ENCODE measurements around the gene C21orf58.
A peak's percentile ranks its signal among the peaks of the same experiment; 100 is the strongest.

C21orf58 gene

DNA sequence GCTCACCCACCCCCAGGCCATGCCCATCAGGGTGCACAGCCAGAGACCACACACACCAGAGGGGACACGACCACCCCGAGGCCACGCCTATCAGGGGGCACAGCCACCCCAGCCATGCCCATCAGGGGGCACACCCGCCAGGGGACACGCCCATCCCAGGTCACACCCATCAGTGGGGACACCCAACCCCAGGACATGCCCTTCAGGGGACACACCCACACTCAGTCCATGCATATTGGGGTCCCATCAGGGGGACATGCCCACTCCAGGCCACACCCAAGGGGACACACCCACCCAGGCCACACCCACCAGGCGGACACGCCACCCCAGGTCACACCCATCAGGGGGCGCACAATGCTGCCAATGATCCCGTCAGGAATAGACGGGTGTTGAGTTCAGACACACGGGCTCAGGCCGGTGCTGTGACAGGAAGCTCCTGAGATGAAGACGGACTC, 59.0 kb downstream of the C21orf58 start:
- DNase-seq (ENCODE audit: low read depth in 1 of 2, low spot score in 1 of 2): no peak

DNA sequence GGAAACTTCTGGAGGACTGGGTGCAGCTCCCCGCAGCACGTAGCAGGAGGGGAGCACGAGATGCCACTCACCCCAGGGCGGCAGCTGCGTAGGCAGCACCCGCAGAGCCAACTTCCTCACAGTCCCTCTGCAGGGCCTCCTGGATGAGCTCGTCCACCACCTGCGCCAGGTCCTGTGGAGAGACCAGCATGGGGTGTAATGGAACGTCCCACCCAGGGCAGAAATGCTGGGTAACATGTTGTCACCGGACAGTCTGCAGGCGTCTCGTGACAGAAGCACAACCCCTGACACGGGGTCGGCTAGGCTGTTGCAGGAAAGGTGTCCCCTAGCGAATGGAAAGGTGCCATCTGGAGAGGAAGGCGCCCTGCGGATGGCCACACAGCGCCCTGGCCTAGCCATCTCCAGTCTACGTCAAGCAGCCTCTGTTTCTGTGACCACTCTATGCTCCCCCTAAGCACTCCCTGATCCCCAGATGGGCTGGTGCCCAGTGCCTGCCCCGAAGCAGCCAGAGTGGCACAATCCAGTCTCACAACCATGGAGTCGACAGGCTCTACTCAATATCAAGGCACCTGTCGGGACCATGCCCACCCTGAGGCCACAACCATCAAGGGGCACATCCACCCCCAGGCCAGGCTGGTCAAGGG, 59.5 kb downstream of the C21orf58 start:
- DNase-seq (ENCODE audit: low read depth in 1 of 2, low spot score in 1 of 2): no peak

DNA sequence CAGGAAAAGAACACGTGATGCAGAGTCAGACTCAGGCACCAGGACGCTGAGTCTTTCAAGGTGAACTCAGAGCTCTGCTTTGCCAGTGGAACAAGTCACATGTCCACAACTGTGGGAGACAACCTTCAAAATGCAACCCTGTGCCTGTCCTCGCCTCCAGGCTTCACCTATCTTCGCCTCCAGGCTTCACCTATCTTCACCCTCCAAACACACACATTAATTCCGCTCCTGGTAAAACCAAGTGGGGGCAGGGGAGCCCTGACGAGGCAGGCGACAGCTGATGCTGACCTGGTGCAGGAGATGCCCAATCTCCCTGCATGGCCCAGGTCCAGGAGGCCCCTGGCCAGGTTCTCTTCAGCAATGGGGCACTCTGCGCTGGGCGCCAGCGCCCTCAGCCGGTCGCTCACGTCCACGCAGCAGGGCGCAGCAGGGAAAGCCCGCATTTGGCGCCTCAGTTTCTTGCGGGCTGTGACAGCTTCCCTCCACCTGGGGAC, 67.1 kb downstream of the C21orf58 start:
- DNase-seq (ENCODE audit: low read depth in 1 of 2, low spot score in 1 of 2): no peak

DNA sequence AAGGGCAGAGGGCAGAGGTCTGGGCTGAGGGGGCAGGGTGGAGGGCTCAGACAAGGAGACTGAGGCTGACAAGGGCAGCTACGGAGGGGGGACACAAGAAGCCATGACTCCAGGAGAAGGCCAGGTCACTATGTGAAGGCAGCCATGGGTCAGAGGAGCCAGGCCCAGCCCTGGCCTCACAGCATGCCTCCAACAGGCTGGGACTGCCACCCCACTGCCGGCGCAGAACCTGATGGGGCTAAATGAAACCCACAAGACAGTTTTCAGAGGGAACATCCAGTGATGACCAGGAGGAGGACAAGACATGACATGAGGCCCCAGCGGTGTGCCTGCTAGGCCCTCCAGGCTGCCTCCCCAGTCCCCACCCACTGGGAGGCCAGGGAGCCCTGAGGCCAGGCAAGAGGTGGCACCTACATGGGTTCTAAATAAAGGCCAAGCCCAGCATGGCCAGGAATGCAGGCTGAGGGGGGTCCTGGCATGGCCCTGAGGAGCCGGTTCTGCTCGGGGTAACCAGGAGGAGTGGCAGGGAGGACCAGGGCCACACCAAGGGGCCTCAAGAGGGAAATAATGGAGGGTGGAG, 67.8 kb downstream of the C21orf58 start:
- DNase-seq (ENCODE audit: low read depth in 1 of 2, low spot score in 1 of 2): no peak

DNA sequence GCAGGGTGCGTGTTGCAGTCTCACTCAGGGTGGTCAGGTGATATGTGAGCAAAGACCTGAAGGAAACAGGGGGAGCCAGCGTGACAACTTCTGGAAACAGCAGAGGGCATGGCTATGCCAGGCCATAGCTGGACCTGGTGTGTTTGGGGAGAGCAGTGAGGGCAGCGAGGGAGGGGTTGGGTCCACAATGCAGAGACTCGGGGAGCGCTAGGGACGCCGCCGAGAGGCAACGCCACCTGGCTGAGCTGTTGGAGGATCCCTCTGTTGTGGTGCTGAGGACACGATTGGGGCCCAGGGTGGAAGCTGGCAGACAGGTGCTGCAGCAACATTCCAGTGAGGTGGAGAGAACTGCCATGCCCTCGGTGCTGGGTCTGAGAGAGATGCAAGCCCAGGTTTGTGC, 68.5 kb downstream of the C21orf58 start:
- no peak for DNase-seq (ENCODE audit: low read depth in 1 of 2, low spot score in 1 of 2)

DNA sequence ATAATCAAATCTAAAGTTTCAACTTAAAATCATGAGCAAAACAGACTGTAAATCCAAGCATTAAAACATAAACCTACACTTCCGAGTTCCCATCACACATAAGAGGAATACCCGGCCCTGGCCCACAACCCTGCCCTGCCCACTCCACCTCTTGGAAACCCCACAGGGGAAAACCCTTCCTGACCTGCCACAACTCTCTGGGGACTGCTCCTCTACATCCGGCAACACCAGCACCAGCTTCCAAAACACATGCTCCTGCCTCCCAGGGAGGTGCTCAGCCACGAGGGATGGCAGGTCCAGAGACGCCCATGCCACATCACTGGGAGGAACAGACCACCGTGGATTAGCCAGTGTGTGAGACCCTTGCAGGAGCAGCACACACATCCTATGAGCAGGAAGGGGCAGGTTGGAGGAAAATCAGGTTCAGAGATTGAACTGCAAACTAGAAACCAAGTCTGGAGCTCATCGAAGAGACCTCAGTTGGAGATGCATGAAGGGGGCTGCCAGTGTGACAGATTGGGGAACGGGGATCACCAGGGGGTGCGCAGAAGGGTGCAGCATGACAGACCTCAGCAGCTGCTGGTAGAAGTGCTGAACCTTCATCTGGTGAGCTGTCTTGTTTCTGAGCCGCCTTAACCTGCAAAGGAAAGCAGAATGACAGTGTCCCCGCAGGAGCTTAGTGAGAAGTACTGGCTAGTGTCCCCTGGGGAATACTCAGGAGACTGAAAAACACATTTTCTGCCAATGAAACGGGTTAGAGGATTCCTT, 69.3 kb downstream of the C21orf58 start:
- DNase-seq (ENCODE audit: low read depth in 1 of 2, low spot score in 1 of 2): no peak

DNA sequence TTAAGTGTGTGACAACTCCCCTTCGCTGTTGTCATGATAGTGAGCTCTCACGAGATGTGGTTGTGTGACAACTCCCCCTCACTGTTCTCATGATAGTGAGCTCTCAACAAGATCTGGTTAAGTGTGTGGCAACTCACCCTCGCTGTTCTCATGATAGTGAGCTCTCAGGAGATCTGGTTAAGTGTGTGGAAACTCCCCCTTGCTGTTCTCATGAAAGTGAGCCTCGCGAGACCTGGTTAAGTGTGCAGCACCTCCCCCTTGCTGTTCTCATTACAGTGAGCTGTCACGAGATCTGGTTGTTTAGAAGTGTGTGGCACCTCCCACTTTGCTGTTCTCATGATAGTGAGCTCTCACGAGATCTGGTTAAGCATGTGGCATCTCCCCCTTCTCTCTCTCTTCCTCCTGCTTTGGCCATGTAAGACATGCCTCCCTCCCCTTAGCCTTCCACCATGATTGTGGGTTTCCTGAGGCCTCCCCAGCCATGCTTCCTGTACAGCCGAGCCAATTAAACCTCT, 70.0 kb downstream of the C21orf58 start:
- peak in 1 of 2 donors; percentile 41 for DNase-seq (ENCODE audit: low read depth in 1 of 2, low spot score in 1 of 2)

DNA sequence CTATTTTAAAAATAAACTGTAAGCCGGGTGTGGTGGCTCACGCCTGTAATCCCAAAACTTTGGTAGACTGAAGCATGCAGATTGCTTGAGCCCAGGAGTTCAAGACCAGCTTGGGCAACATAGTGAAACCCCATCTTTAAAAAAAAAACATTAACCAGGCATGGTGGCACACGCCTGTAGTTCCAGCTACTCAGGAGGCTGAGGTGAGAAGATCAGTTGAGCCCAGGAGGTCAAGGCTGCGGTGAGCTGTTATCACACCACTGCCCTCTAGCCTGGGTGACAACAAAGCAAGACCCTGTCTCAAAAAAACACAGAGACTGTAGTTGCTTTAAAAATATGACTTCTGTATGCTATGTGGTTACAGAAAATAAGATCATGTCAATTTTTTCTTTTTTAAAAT, 70.8 kb downstream of the C21orf58 start:
- no peak for DNase-seq (ENCODE audit: low read depth in 1 of 2, low spot score in 1 of 2)

All from activated CD4-positive, alpha-beta T cell treated with anti-CD3 and anti-CD28 coated beads, Interleukin-2, amount 50 U/mL, for 24 hours (primary cell).